Activated CD8-positive, alpha-beta memory T cell treated with anti-CD3 and anti-CD28 coated beads, Interleukin-2, amount 50 U/mL, for 1 hour (primary cell): ENCODE data around the gene KIF5C.

ENCODE experiments used
- DNase-seq: peaks from one replicate; pipeline ENCODE4 v3.0.0-alpha.2; 2020; ENCODE audit errors: extremely low read depth

Gene KIF5C

DNA sequence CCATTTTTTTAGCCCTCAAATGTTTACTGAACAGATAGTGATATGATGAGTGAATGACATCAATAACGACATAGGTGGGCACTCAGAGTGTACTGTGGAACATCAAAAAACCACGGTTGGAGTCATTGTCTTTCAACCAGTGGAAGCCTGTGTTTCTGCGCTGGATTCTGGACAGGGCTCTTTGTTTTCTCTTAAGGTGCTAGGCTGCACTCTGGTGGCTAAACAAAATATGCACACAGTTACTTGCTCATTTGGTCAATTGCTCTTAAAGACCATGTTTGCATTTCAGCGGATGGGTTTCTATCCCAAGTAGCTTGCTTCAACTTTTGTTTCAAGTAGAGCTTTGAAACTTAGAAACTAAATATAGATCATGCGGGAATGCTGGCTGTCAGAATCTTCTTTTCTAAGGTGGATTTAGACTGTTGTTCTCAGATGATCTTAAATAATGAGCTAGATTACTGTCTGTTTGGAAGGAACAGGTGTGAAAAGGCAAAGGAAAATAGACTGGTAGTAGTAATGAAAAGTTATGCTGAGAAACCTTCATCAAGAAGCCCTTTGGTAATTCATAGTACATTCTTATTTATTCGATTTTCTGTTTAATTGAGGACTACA is 115.0 kb downstream of the KIF5C start:
- peak; percentile 22 for DNase-seq

DNA sequence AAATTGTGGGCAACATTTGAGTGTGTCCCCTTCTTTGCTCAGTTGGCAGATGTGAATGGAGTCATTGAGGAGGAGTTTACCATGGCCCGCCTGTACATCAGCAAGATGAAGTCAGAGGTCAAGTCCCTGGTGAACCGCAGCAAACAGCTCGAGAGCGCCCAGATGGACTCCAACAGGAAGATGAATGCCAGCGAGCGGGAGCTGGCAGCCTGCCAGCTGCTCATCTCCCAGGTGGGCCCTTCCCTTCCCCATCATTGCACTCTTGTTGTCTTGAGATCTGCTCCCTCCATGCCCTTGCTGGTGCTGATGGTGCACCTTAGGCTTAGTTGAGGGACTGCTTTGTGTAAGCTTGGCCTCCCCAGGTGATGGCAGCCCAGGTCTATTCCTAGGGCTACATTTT is 115.9 kb downstream of the KIF5C start:
- DNase-seq = no peak

DNA sequence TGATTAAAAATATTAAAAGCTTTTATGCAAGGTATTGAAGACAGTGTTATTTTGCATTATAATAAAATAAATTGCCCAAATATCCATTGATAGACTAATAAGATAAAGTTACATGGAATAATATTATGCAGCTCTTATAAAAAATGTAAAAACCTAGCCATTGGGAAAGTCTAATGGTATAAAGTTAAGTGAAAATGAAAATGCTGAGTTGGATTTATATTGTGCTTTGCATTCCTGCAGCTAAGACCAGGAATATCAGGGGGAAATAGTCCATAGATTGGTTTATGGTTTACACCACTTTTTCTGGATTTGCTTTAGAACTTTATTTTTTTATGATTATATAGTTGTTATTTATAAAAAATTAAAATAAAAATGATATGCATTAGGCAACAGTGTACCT is 117.4 kb downstream of the KIF5C start:
- no peak for DNase-seq

DNA sequence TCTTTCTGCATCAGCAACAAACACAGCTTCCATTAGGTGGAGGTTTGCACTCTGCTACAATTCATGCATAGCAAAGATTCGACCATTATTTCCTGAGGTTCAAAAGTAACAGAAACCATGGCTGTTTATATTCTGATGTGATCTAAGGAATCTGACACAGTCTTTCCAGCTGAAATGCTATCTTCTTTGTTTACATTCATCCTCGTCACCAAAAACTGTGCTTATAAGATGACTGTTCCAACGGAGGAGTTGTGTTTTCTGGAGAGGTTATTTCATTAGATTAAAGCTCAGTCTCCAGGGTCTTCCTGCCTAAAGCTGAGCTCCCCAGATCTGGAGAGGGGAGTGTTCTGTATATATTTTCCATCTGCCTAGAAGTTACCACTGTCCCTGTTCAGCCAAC is 118.3 kb downstream of the KIF5C start:
- no peak for DNase-seq

DNA sequence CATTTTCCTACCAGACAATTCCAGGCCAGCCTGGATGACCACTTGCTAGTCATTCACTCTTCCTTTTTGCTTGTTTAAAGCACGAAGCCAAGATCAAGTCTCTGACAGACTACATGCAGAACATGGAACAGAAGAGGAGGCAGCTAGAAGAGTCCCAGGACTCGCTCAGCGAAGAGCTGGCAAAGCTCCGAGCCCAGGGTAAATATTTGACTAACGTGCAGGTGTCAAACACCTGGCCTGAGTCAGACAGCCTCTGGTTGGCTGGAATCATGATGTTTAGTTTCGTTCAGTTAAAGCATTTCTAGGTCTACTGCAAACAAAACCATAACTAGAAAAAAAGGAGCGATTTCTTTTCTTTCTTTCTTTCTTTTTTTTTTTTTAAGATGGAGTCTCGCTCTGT is 119.3 kb downstream of the KIF5C start:
- DNase-seq = no peak

DNA sequence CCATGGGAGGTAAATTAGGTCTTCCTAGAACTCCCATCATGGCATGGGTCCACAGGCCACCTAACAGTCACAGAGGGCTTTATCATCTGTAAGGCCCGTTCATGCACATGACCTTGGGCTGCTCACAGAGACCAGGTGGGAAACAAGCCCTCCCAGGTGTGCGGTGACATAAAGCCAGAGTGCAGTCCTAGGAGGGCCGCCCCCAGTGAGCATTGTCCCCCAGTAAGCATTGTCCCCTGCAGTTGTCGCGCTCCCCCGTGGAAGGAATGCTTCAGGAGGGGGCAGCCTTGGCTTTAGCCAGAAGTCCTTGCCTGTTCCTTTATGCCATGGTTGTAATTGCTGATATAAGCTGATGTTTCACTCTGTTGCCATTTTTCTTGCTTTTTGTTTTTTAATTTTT is 121.8 kb downstream of the KIF5C start:
- no peak for DNase-seq

DNA sequence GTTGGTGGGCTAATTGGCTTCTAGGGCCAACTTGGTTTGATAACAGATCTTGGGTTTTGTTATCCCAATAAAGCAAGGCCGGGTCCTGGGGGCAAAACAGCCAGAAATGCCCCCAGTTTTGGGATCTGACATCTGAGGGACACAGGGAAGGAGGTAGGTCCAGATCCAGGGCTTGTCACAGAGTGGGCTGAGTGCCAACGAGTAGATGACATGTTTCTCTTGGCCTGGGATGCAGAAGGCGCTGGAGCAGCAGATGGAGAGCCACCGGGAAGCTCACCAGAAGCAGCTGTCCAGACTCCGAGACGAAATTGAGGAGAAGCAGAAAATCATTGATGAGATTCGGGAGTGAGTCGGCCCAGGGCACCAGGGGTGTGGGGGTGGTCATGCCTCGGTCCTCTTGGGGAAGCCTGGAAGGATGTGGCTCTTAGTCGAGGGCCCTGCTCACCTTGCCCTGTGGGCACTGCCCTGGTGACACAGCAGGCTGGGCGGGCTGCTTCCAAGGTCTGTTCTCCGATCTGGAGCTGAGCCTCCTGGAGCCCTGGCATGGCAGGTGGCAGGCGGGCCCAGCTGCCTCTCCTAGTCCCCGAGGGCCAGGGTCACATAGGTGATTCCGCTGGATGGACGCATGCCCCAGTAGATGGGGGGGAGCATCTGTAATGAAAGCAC is 123.3 kb downstream of the KIF5C start:
- no peak for DNase-seq

DNA sequence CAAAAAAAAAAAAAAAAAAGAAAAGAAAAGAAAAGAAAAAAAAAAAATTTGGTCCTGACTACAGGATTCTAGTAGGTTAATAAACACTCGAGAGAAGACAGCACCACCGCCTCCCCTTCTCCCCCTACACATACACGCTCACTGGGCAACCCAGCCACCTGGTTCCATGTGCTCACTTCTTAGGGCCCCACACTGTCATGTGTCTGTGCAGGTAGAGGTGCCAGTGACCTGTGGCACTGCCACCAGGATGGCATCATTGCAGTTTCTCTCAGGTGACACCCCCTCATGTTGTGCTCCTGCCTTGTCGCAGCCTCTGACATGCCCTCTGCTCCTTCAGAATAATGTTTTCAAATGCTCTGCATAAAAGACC is 123.8 kb downstream of the KIF5C start:
- no peak for DNase-seq

DNA sequence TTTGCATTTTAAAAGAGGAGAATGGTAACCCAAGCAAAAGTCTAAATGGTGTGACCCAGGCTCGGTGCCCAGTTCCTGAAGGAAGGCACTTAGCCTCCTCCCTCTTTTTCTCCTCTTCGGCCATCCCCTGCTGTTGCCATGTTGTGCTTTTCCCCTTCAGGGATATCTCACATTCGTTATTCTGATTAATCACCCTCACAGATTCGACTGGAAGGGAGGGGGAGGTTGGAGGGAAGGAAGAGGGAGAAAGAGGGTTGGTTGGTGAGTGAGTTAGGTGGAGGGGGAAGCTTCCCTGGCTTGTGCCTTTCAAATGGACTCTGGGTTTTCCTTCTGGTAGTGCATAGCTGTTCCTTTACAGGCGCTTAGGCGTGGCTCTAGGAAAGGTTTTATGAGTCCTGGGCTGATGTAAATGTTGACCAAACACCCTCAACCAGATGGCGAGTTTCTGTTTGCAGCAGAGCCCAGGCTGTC is 124.5 kb downstream of the KIF5C start:
- no peak for DNase-seq

DNA sequence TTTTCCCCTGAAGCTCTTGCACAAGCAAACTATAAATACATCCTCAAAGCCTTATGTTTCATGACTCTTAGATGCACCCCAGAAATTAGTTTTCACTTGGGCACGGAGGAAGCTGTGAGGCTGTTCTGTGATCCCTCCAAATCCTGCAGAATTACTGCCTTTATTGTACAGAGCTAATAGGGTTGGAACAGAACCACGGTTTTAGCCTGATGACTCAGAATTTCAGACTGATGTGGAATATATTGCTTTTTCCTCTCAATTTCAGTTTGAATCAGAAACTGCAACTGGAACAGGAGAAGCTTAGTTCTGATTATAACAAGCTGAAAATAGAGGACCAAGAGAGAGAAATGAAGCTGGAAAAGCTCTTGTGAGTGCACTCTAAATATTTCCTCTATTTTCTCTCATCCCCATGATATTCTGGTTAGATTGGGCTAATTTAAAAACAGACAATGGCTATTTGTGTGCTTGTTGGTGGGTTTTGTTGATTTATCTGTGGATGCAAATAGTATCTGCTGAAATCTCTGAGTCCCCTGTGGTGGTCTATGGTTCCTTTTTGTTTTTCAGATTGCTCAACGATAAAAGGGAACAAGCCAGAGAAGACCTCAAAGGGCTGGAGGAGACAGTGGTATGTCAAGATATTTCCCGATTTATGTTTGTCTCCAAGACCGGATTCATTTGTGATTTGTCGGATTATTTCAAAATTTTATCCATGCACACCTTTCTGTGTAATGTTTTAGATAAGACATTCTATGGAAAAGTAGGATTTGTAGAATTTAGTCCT is 125.3 kb downstream of the KIF5C start:
- no peak for DNase-seq

DNA sequence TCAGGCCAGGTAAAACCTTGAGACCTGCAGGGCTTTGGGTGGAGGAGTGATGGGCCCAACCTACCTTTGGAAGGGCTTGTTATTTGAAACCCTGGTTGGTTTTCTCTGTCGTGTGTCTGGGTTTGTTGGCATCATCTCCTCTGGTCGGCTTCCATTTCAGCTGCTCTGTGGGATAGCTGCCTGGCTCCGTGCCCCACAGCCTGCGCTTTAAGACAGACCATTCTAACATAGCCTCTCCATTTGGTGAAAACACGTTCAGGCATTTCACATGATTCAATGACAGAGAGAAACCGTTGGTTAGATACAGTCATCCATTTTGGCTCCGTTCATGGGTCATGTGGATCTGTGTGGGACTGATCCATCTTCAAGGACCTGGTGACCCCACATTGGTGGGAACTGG is 126.5 kb downstream of the KIF5C start:
- DNase-seq = no peak

DNA sequence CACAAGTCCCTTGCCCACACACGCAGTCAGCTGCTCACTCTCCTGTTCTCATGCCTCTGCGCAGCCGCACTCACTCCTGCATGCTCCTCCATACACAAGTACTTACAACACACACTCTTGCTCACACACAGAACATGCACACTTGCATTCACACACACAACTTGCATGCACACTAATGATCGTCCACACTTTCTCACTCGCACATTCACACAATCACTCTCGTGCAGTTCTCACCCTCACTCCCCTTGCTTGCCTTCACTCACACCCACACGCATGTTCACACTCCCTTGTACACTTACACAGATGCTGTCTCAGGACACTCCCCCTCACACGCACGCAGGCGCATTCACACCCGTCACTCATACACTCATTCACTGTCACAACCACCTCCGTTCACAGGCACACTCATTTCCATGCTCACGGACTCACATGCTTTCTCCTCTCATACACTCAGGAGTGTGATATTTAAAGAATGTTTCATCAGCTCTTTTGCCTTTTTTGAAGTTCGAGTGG is 127.4 kb downstream of the KIF5C start:
- DNase-seq = no peak

DNA sequence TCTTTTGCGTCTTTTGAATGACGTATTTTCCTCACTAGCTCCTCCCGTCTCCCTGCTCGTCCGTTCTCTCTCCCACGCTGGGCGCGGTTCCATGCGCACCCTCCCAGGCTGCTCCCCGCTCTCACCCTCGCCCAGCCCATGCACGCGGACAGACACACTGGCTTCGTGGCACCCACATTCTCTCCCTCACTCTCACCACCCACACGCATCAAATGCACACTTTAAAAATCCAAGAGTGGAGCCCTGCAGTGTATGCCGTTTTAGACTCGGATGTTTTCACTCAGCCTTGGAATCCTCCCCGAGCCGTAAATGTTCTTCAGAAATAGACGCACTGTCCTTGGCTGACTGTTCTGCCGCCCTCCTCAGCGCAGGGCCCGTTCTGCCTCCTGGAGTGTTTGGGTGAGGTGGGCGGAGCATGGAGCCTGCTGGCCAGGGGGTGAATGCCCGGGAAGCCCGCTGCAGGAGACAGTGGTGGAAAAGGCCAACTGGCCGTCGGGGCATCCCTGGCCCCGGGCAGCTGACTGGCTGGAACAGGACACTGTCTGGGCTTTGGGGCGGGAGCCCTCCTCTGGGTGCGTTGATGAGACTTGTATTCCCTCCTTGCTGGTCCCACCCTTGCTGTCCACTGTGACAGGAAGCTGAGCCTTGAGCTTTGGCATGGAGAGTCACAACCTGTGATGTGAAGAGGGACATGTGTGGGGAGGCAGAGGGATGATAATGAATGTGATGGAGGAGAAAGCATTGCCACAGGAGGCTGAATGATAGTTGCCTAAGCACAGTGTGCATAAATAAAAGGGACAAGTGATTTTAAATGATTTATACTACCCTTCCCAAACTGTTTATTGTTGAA is 128.1 kb downstream of the KIF5C start:
- DNase-seq = no peak

DNA sequence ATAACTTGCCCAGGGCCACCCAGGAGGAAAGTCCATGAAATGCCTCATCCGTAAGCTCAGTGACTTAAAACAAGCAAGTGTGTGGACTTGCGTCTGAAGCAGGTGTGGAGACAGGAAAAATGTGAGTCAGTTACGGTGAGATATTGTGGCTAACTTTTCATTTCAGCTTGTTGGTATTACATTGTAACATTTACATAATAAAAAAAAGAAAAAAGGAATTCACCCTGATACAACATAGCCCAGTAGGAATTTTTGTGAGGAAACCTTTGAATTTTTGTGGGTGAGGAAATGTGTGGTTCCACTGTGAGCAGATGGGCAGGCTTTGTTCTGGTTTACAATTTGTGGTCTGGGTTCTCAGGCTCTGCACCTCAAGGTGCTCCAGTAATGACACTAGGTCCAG is 129.8 kb downstream of the KIF5C start:
- DNase-seq = no peak

DNA sequence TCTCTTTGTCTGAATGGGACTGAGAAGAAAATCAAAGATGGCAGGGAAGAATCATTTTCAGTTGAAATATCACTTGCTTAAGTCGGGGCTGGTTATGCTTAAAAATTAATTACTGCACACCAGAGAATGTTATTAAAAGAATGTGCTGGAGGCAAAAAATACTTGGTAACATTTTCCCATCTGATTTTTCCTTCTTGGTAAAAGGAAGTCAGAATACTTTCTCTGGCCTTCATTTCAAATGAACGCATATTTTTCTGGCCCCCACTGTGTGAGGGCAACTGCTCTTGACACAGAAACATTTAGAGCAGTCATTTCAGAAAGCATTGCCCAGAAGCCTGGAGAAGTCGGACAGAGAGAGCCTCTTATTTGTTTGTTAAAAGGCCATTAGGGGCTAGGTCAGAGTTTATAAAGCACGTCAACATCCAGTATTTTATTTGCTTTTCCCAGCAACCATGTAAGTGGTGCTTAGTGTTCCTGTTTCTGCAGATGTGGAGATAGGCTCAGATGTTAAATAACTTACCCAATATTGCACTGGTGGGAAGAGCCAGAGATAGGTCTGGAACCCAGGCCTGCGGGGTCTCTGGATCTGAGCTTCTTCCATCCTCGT is 130.5 kb downstream of the KIF5C start:
- DNase-seq = no peak

DNA sequence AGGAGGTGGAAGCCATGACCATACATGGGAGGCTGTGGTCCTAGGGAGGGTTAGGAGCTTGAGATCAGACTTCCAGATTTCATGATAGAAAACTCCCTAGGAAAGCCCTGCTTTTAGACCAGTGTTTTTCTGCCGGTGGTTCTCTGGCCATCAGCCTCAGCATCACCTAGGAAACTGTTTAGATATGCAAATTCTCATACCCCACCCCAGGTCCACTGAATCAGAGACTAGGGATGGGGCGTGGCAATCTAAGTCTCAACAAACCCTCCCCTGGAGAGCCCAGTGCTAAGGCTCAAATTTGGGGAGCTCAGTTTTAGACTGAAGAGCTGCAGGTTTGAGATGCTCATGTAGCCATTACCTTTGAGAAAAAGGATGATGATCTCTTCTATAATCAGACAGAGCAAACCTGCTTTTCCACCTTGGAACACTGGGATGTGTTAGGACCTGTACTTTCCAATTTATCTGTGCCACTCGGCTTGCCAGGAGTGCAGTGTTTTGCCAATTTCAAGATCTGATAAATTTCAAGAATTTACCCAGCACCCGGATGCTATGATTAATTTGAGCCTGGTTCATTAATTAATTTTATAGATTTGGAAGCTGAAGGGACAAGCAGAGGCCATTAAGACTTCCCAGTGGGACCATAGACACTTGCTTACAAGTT is 132.0 kb downstream of the KIF5C start:
- no peak for DNase-seq

DNA sequence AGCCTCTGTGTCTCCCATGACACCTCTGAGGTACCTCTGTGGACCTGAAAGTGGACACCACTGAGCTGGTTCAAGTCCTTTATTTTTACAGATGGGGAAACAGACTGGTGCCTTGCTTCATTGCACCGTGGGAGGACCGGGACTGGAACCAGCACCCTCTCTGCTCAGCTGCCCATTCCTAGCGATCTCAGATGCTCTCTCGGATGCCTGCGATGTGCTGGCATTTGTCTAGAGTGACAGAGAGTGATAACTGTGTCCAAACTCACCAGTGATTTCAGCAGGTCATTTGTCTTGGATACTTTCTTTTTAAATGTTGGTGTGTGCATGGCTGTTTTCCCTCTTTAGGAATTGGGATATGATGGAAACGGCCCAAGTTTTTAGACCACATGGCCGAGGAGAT is 133.4 kb downstream of the KIF5C start:
- DNase-seq = no peak

DNA sequence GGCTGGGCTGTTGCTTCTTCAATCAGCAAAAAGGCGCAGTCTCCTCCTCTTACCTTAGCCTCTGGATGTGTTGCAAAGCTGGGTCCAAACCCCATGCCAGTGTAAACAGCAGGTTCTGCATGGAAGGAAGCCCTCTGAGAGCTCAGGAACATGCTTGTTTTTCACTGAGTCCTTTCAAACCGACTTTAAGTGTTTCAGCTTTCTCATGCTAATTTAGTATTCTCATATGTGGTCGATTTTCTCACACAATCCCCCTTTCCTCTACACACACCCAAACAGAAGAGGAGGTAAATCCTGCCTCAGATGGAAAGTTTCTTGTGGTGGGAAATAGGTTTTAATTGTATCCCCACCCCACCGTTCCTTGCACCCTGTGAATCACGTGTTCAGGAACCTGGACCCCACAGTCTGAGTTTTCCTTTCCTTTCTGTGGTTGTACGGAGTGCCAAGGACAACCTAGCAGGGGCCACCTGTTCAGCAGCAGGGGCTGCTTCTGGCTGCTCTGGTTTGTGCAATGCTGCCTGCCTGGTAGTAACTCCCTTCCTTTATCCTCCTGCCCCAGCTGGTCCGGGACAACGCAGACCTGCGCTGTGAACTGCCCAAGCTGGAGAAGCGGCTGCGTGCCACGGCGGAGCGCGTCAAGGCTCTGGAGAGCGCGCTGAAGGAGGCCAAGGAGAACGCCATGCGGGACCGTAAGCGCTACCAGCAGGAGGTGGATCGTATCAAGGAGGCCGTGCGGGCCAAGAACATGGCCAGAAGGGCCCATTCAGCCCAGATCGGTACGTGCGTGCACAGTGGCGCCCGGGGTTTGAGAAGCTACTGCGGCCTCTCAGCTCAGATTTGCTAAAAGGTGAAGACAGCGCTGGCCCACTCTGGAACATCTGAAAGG is 134.8 kb downstream of the KIF5C start:
- no peak for DNase-seq

DNA sequence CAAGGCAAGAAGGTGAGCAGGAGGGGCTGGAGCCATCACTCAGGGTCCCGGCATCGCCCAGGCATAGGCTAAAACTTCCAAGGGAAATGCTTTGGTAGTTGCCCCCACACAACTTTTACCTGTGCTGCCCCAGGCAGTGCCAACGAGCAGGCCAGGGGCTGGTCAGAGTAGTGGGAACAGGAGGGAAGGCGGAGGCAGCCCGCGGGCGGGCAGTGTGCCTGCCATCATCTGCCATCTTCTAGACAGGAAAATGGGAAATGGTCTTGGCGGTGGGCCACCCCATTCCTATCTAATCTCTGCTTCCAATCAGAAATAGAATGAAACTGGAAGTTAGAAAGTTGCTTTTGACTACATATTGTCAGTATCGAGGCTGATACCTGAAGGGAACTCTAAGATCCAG is 137.5 kb downstream of the KIF5C start:
- no peak for DNase-seq

DNA sequence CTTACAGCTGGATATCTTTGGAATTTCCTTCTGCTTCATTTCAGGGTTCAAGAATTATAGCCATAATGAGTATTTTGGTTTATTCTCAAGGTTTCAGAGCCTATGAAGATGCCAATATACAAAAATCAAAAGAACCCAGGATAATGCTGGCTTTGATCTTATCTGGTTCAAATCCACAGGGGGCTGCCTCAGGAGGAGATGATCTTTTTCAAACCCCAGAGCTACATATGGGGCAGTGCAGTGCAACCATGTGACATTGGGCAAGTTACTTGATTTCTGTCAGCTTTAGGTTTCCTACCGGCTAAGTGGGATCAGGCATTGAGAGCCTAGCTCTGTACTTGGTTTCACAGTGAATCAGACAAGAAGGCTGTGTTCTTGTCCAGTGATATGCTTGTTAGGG is 140.5 kb downstream of the KIF5C start:
- DNase-seq = no peak
